GM19351 (cell line): Measurements from ENCODE around the gene ALOX15B.
"Not testable (repeated sequence)": the region's sequence is repeated elsewhere in the genome, so short reads cannot be mapped to it uniquely, and the experiment has no call there.

ENCODE experiments used
- ATAC-seq: cut with Tn5 transposase; IDR thresholded peaks from one replicate; pipeline ENCODE4 v1.9.1; 2021; ENCODE audit warnings: mild to moderate bottlenecking, moderate library complexity; ENCODE audit not compliant: unreplicated experiment

Gene ALOX15B

GRCh38 chr17:8060274-8060673, 21.4 kb downstream of the ALOX15B start:
- no peak for ATAC-seq

- not testable (repeated sequence) for ATAC-seq
These were observed 23.0 kb downstream of the ALOX15B start for GRCh38 chr17:8061851-8062250.

GRCh38 chr17:8062435-8062806, 23.6 kb downstream of the ALOX15B start:
- ATAC-seq = no peak

GRCh38 chr17:8062807-8063483, 24.1 kb downstream of the ALOX15B start:
- no peak for ATAC-seq

- ATAC-seq = no peak
These were observed 25.1 kb downstream of the ALOX15B start for GRCh38 chr17:8063761-8064534.

GRCh38 chr17:8064561-8065019, 25.7 kb downstream of the ALOX15B start:
- no peak for ATAC-seq

GRCh38 chr17:8066841-8067775, 28.2 kb downstream of the ALOX15B start:
- no peak for ATAC-seq

GRCh38 chr17:8067806-8068205, 28.9 kb downstream of the ALOX15B start:
- no peak for ATAC-seq

- ATAC-seq = no peak
These were observed 30.1 kb downstream of the ALOX15B start for GRCh38 chr17:8068736-8069586.

GRCh38 chr17:8069587-8069860, 30.7 kb downstream of the ALOX15B start:
- no peak for ATAC-seq

GRCh38 chr17:8071496-8071895, 32.6 kb downstream of the ALOX15B start:
- ATAC-seq = no peak

- ATAC-seq = no peak
These were observed 33.5 kb downstream of the ALOX15B start for GRCh38 chr17:8072341-8072728.

GRCh38 chr17:8072729-8073461, 34.0 kb downstream of the ALOX15B start:
- ATAC-seq = no peak

GRCh38 chr17:8073627-8074484, 35.0 kb downstream of the ALOX15B start:
- no peak for ATAC-seq

GRCh38 chr17:8074554-8074953, 35.7 kb downstream of the ALOX15B start:
- no peak for ATAC-seq

GRCh38 chr17:8075081-8075480, 36.2 kb downstream of the ALOX15B start:
- no peak for ATAC-seq

- ATAC-seq = no peak
These were observed 36.9 kb downstream of the ALOX15B start for GRCh38 chr17:8075574-8076342.
